OCI-LY7 (cell line): ENCODE data around the gene PTDSS2. TPM values are rescaled to one million over a fixed set of nuclear protein-coding genes. Genes with fewer than 3 reads are reported as not detected.

Source experiments
- BruUV-seq: library from RNA; stranded (reverse); fragments of 400-500 nt; replicated peaks from 2 replicates; lab custom pipeline; 2021; lab: Mats Ljungman, UMichigan
- CTCF ChIA-PET: fragments of 300-600 bp; sonication (Branson Sonifier 250); formaldehyde crosslinking; loops from one replicate; lab custom pipeline; 2022; ENCODE audit warnings: antibody characterized with exemption; ENCODE audit not compliant: unreplicated experiment; lab: Charles Lee
- POLR2A ChIA-PET: fragments of 300-600 bp; sonication (Branson Sonifier 250); formaldehyde crosslinking; loops from one replicate; lab custom pipeline; 2022; ENCODE audit warnings: antibody characterized with exemption; lab: Charles Lee
- DNase-seq: peaks from one replicate; pipeline ENCODE4 v3.0.0-alpha.2; 2015; ENCODE audit warnings: low spot score
- H2AFZ ChIP-seq: fragments of 200-600 bp; sonication (generic), shearing (Covaris generic); 2 replicates; pipeline ENCODE4 v1.6.1; 2014; ENCODE audit warnings: mild to moderate bottlenecking, antibody characterized with exemption, low read length, moderate library complexity
- H3K27ac ChIP-seq: fragments of 200-600 bp; sonication (generic); 2 replicates; pipeline ENCODE4 v1.5.1; 2014; ENCODE audit warnings: mixed run types, low read depth, mild to moderate bottlenecking, moderate library complexity, low read length, inconsistent platforms; ENCODE audit not compliant: poor library complexity, severe bottlenecking
- H3K36me3 ChIP-seq: fragments of 200-600 bp; sonication (generic); 2 replicates; pipeline ENCODE4 v1.6.1; 2014; ENCODE audit warnings: mild to moderate bottlenecking, antibody characterized with exemption, low read length, moderate library complexity, mixed read lengths; ENCODE audit not compliant: insufficient read depth
- H3K4me1 ChIP-seq: fragments of 200-600 bp; sonication (generic); 2 replicates; pipeline ENCODE4 v1.5.1; 2014; ENCODE audit warnings: mild to moderate bottlenecking, low read length; ENCODE audit not compliant: insufficient read depth, poor library complexity, severe bottlenecking
- H3K4me2 ChIP-seq: fragments of 200-600 bp; sonication (generic); 2 replicates; pipeline ENCODE4 v1.6.1; 2014; ENCODE audit warnings: mild to moderate bottlenecking, low read length
- H3K4me3 ChIP-seq: fragments of 200-600 bp; sonication (generic); 2 replicates; pipeline ENCODE4 v1.5.1; 2014; ENCODE audit warnings: mild to moderate bottlenecking, low read depth, low read length; ENCODE audit not compliant: poor library complexity, severe bottlenecking
- H3K79me2 ChIP-seq: fragments of 200-600 bp; sonication (generic); 2 replicates; pipeline ENCODE4 v1.6.1; 2016; ENCODE audit warnings: low read depth, mild to moderate bottlenecking, low read length, moderate library complexity, mixed read lengths; ENCODE audit not compliant: insufficient read depth
- H3K9me2 ChIP-seq: fragments of 200-600 bp; sonication (generic); 2 replicates; pipeline ENCODE4 v1.6.1; 2016; ENCODE audit warnings: mild to moderate bottlenecking, low read length, mixed read lengths; ENCODE audit not compliant: insufficient read depth
- H3K9me3 ChIP-seq: fragments of 200-600 bp; sonication (generic); 2 replicates; pipeline ENCODE4 v1.6.1; 2014; ENCODE audit warnings: mild to moderate bottlenecking, mixed run types, low read length, mixed read lengths
- H4K20me1 ChIP-seq: fragments of 200-600 bp; sonication (generic); 2 replicates; pipeline ENCODE4 v1.6.1; 2014; ENCODE audit warnings: mild to moderate bottlenecking, antibody characterized with exemption, low read length, moderate library complexity, mixed read lengths; ENCODE audit not compliant: insufficient read depth
- CTCF ChIP-seq: fragments of 200-600 bp; sonication (generic); conservative IDR thresholded peaks from 2 replicates; pipeline ENCODE4 v1.5.1; 2014; ENCODE audit warnings: mild to moderate bottlenecking, antibody characterized with exemption, low read length, moderate library complexity, mixed read lengths
- EZH2phosphoT487 ChIP-seq: fragments of 200-600 bp; sonication (generic); IDR thresholded peaks from 2 replicates; pipeline ENCODE4 v1.6.1; 2018; ENCODE audit warnings: low read depth, borderline replicate concordance, mild to moderate bottlenecking, mixed run types, antibody characterized with exemption, low read length, moderate library complexity, mixed read lengths
- intact Hi-C: fragments of 100-400 bp; cut with micrococcal nuclease; formaldehyde crosslinking; loops from one replicate; pipeline ENCODE4 v1.10.0; 2022; ENCODE audit not compliant: unreplicated experiment
- total RNA-seq, 2 experiments: library from RNA; depleted of rRNA in 1 of 2; stranded (reverse); fragments of >200 nt in 1 of 2; shearing (Covaris generic) in 1 of 2; gene quantifications; 2 replicates each; pipeline ENCODE4 v1.2.3, GENCODE V29; 2014 to 2022

PTDSS2 gene
- total RNA-seq, 2 experiments from 2014 or later, result 27.8 to 32.7 TPM

- ChIA-PET CTCF (no interaction called here), POLR2A (interaction anchor here (0.6 kb wide), 1 partner anchor 188 kb away, joined by 4 read pairs; no protein-coding TSS in a partner anchor)
- BruUV-seq, result no TSS peak
These were observed 42.5 kb downstream of the PTDSS2 start for GRCh38 chr11:492427-493226.

GRCh38 chr11:494761-495536 is 44.9 kb downstream of the PTDSS2 start:
- H3K36me3 ChIP-seq, result peaks cover 59% of the 10 kb centered on the region
- H4K20me1 ChIP-seq, result no peaks in the 10 kb centered on the region
- BruUV-seq, result no TSS peak

More at GRCh38 chr11:492427-493226, 42.5 kb downstream of the PTDSS2 start:
- intact Hi-C loops, result no loop called here
- Histone ChIP-seq H4K20me1 (no peaks in the 10 kb centered on the region), H2AFZ (no peak overlapping the region), H3K36me3 (peaks cover 36% of the 10 kb centered on the region), H3K4me3 (no peak overlapping the region), H3K9me3 (no peaks in the 10 kb centered on the region), H3K79me2 (no peaks in the 10 kb centered on the region), H3K4me2 (peak overlapping the region; percentile 49), H3K4me1 (peaks cover 15% of the 10 kb centered on the region), H3K27ac (peak overlapping the region; percentile 47), H3K9me2 (no peaks in the 10 kb centered on the region)
- peak; percentile 75 for DNase-seq
- no peak for TF ChIP-seq EZH2phosphoT487
- TF ChIP-seq CTCF, result no peak

More at GRCh38 chr11:494761-495536, 44.9 kb downstream of the PTDSS2 start:
- H3K4me2 ChIP-seq, result no peak overlapping the region
- H3K9me2 ChIP-seq, result no peaks in the 10 kb centered on the region
- peaks cover 15% of the 10 kb centered on the region for H3K4me1 ChIP-seq
- intact Hi-C loops, result no loop called here
- H3K4me3 ChIP-seq, result no peak overlapping the region
- CTCF ChIA-PET, result interaction anchor here (0.9 kb wide), 1 partner anchor 88 kb away, joined by 14 read pairs; no protein-coding TSS in a partner anchor
- H3K79me2 ChIP-seq, result no peaks in the 10 kb centered on the region
- no peak for DNase-seq
- no peak for TF ChIP-seq CTCF
- no peak for TF ChIP-seq EZH2phosphoT487
- POLR2A ChIA-PET, result interaction anchor here (0.6 kb wide), 1 partner anchor 392 kb away, joined by 3 read pairs; no protein-coding TSS in a partner anchor
- no peak overlapping the region for H3K27ac ChIP-seq
- no peak overlapping the region for H2AFZ ChIP-seq
- no peaks in the 10 kb centered on the region for H3K9me3 ChIP-seq
